Hematopoietic multipotent progenitor cell treated with erythropoietin and hydrocortisone succinate and interleukin-3 and kit ligand, for 15 days (in vitro differentiated cells): ENCODE results near the gene PPP2R5D.

ENCODE experiments used
- DNase-seq: peaks from one replicate; pipeline ENCODE4 v3.0.0-alpha.2; 2015; ENCODE audit warnings: low spot score

The PPP2R5D gene

GRCh38 chr6:42963855-42964605, 20.3 kb upstream of the PPP2R5D start:
- peak; percentile 55 for DNase-seq

- DNase-seq: no peak
These were observed 17.8 kb upstream of the PPP2R5D start for GRCh38 chr6:42966571-42966970.

GRCh38 chr6:42967228-42967627, 17.1 kb upstream of the PPP2R5D start:
- DNase-seq: no peak

GRCh38 chr6:42968126-42968701, 16.2 kb upstream of the PPP2R5D start:
- DNase-seq: no peak

GRCh38 chr6:42968783-42969182, 15.6 kb upstream of the PPP2R5D start:
- no peak for DNase-seq

GRCh38 chr6:42969431-42969830, 14.9 kb upstream of the PPP2R5D start:
- no peak for DNase-seq

GRCh38 chr6:42969934-42970333, 14.4 kb upstream of the PPP2R5D start:
- DNase-seq: no peak

GRCh38 chr6:42970871-42971612, 13.3 kb upstream of the PPP2R5D start:
- DNase-seq: peak; percentile 36

GRCh38 chr6:42971746-42972327, 12.5 kb upstream of the PPP2R5D start:
- DNase-seq: no peak

GRCh38 chr6:42973926-42974325, 10.4 kb upstream of the PPP2R5D start:
- no peak for DNase-seq

- no peak for DNase-seq
These were observed 9.4 kb upstream of the PPP2R5D start for GRCh38 chr6:42974919-42975505.

GRCh38 chr6:42978487-42978838, 5.9 kb upstream of the PPP2R5D start:
- peak; percentile 28 for DNase-seq

- peak; percentile 77 for DNase-seq
These were observed 5.4 kb upstream of the PPP2R5D start, which contains the start of gene PEX6 for GRCh38 chr6:42978839-42979522. TSS of gene PEX6 (minus strand) at chr6:42979181. CDS start at chr6:42979150, 31 bp downstream.

GRCh38 chr6:42979523-42980177, 4.7 kb upstream of the PPP2R5D start:
- DNase-seq: no peak

GRCh38 chr6:42981836-42982235, 2.5 kb upstream of the PPP2R5D start:
- no peak for DNase-seq

- DNase-seq: no peak
These were observed 630 bp downstream of the PPP2R5D start for GRCh38 chr6:42984924-42985475.

GRCh38 chr6:42987533-42988451, 3.4 kb downstream of the PPP2R5D start:
- no peak for DNase-seq

- DNase-seq: no peak
These were observed 4.2 kb downstream of the PPP2R5D start for GRCh38 chr6:42988486-42989020.

GRCh38 chr6:42989923-42990322, 5.6 kb downstream of the PPP2R5D start:
- DNase-seq: no peak

GRCh38 chr6:42993445-42993844, 9.1 kb downstream of the PPP2R5D start:
- no peak for DNase-seq
